GM23248 (cell line): ENCODE results near the gene FKBP1A.

Experiments used
- EZH2 ChIP-seq: fragments of 200-600 bp; sonication (generic); IDR thresholded peaks from 2 replicates; pipeline ENCODE4 v1.6.1; 2018; ENCODE audit warnings: antibody characterized with exemption, mild to moderate bottlenecking; ENCODE audit not compliant: insufficient read depth, poor library complexity, severe bottlenecking
- EZH2phosphoT487 ChIP-seq: fragments of 200-600 bp; sonication (generic); IDR thresholded peaks from 2 replicates; pipeline ENCODE4 v1.6.1; 2018; ENCODE audit warnings: antibody characterized with exemption, moderate library complexity, mild to moderate bottlenecking, low read depth; ENCODE audit not compliant: insufficient read depth

DNA sequence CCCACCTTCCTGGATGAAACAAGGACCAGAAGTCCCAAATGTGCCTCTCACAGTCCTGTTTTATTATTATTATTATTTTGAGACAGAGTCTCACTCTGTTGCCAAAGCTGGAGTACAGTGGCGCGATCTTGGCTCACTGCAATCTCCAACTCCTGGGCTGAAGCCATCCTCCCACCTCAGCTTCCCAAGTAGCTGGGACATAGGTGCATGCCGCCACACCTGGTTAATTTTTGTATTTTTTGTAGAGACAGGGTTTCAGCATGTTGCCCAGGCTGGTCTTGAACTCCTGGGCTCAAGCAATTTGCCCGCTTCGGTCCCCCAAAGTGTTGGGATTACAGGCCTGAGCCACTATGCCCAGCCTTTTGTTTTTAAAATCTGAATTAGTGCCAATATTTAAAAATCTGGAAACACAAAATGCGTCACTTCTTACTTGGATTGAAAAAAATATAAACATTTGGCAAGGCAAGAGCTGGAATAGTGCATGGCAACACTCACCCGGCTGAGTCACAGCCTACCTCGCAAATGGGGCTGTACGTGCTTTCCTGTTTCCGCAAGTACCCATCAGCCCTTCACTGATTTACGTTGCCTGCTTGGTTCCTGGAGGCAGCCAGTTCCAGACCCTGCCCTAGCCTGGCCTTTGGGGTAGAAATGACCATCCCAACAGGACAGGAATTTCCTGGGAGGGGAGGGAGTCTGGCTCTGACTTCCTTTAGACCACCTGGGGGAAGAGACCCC, 70.2 kb downstream of the FKBP1A start:
- TF ChIP-seq EZH2phosphoT487 = no peak
- TF ChIP-seq EZH2 = no peak
